ENCODE measurements around the gene VWA2.
A peak's percentile ranks its signal among the peaks of the same experiment; 100 is the strongest.

VWA2 gene

GRCh38 chr10:114243661-114244060, 4.6 kb downstream of the VWA2 start:
- Histone ChIP-seq H3K4me2 (no peak overlapping the region), H3K9ac (no peak overlapping the region), H3K4me3 (no peak overlapping the region), H3K9me3 (replicated peaks in 1 of 11) (peaks cover 4 to 13% (median 7%) of the 10 kb centered on the region in 11 experiments; a peak in 15 of 22 replicates), H4K20me1 (peaks cover 0 to 5% (median 0%) of the 10 kb centered on the region in 11 experiments; a peak in 2 of 22 replicates), H3K27ac (no peak overlapping the region), H3K4me1 (peaks cover 6 to 17% (median 9%) of the 10 kb centered on the region in 10 experiments; a peak in 16 of 20 replicates), H3K27me3 (peaks cover 31 to 50% (median 38%) of the 10 kb centered on the region in 11 experiments), H3K36me3 (no peaks in the 10 kb centered on the region)
- no peak for TF ChIP-seq Cebpa-rat (IDR thresholded peaks at IDR 0.05)

GRCh38 chr10:114244126-114244525, 5.1 kb downstream of the VWA2 start:
- no peak overlapping the region for H3K27ac ChIP-seq
- peaks cover 4 to 14% (median 8%) of the 10 kb centered on the region in 10 experiments; a peak in 16 of 20 replicates for H3K4me1 ChIP-seq
- H3K9ac ChIP-seq: no peak overlapping the region
- TF ChIP-seq Cebpa-rat (IDR thresholded peaks at IDR 0.05): no peak
- H3K27me3 ChIP-seq: peaks cover 26 to 46% (median 33%) of the 10 kb centered on the region in 11 experiments
- no peak overlapping the region for H3K4me3 ChIP-seq
- H3K9me3 ChIP-seq (replicated peaks in 1 of 11): peaks cover 4 to 12% (median 7%) of the 10 kb centered on the region in 11 experiments; a peak in 15 of 22 replicates
- no peaks in the 10 kb centered on the region for H3K36me3 ChIP-seq
- no peak overlapping the region for H3K4me2 ChIP-seq
- H4K20me1 ChIP-seq: peaks cover 0 to 2% (median 0%) of the 10 kb centered on the region in 11 experiments; a peak in 2 of 22 replicates

GRCh38 chr10:114245121-114245791, 6.2 kb downstream of the VWA2 start:
- Histone ChIP-seq H3K27ac (no peak overlapping the region), H3K36me3 (no peaks in the 10 kb centered on the region), H3K27me3 (peaks cover 15 to 34% (median 22%) of the 10 kb centered on the region in 11 experiments), H3K9ac (no peak overlapping the region), H4K20me1 (no peaks in the 10 kb centered on the region), H3K9me3 (replicated peaks in 1 of 11) (peaks cover 0 to under 1% (median 0%) of the 10 kb centered on the region in 11 experiments; a peak in 3 of 22 replicates), H3K4me1 (peaks cover 0 to 11% (median 7%) of the 10 kb centered on the region in 10 experiments; a peak in 9 of 20 replicates), H3K4me3 (no peak overlapping the region), H3K4me2 (peak overlapping the region in 7 of 11 experiments; percentile 0 to 49 (median 22); a peak in 12 of 22 replicates)
- no peak for TF ChIP-seq Cebpa-rat (IDR thresholded peaks at IDR 0.05)

- no peak for TF ChIP-seq Cebpa-rat (IDR thresholded peaks at IDR 0.05)
- no peaks in the 10 kb centered on the region for H3K36me3 ChIP-seq
These were observed 7.7 kb downstream of the VWA2 start for GRCh38 chr10:114246679-114247305.

GRCh38 chr10:114250236-114250635, 11.2 kb downstream of the VWA2 start:
- peaks cover 0 to 11% (median 0%) of the 10 kb centered on the region in 11 experiments; a peak in 4 of 22 replicates for H3K9me3 ChIP-seq (replicated peaks in 1 of 11)
- H3K9ac ChIP-seq: no peak overlapping the region
- TF ChIP-seq Cebpa-rat (IDR thresholded peaks at IDR 0.05): no peak
- no peak overlapping the region for H3K4me2 ChIP-seq
- H3K27me3 ChIP-seq: no peaks in the 10 kb centered on the region
- no peak overlapping the region for H3K27ac ChIP-seq
- H3K4me3 ChIP-seq: no peak overlapping the region
- H4K20me1 ChIP-seq: no peaks in the 10 kb centered on the region
- H3K36me3 ChIP-seq: no peaks in the 10 kb centered on the region
- peaks cover 0 to 22% (median 13%) of the 10 kb centered on the region in 10 experiments; a peak in 15 of 20 replicates for H3K4me1 ChIP-seq

More at GRCh38 chr10:114246679-114247305, 7.7 kb downstream of the VWA2 start:
- Histone ChIP-seq H3K27ac (no peak overlapping the region), H3K9me3 (replicated peaks in 1 of 11) (no peaks in the 10 kb centered on the region), H3K27me3 (peaks cover 0 to 19% (median 7%) of the 10 kb centered on the region in 11 experiments; a peak in 14 of 22 replicates), H3K4me3 (no peak overlapping the region), H4K20me1 (no peaks in the 10 kb centered on the region), H3K9ac (no peak overlapping the region), H3K4me2 (no peak overlapping the region), H3K4me1 (peaks cover 0 to 15% (median 7%) of the 10 kb centered on the region in 10 experiments; a peak in 9 of 20 replicates)

- H3K9ac ChIP-seq: no peak overlapping the region
- no peak overlapping the region for H3K4me3 ChIP-seq
- no peak overlapping the region for H3K4me2 ChIP-seq
- H3K4me1 ChIP-seq: peaks cover 0 to 24% (median 15%) of the 10 kb centered on the region in 10 experiments; a peak in 15 of 20 replicates
- H3K27ac ChIP-seq: no peak overlapping the region
- TF ChIP-seq Cebpa-rat (IDR thresholded peaks at IDR 0.05): no peak
- H4K20me1 ChIP-seq: no peaks in the 10 kb centered on the region
- H3K9me3 ChIP-seq (replicated peaks in 1 of 11): peaks cover 0 to 11% (median 0%) of the 10 kb centered on the region in 11 experiments; a peak in 4 of 22 replicates
- no peaks in the 10 kb centered on the region for H3K27me3 ChIP-seq
- no peaks in the 10 kb centered on the region for H3K36me3 ChIP-seq
These were observed 11.7 kb downstream of the VWA2 start for GRCh38 chr10:114250716-114251115.

- no peak for TF ChIP-seq Cebpa-rat (IDR thresholded peaks at IDR 0.05)
These were observed 13.0 kb downstream of the VWA2 start for GRCh38 chr10:114252092-114252491.

GRCh38 chr10:114252883-114253282, 13.8 kb downstream of the VWA2 start:
- Histone ChIP-seq H3K9ac (no peak overlapping the region), H3K4me3 (no peak overlapping the region), H3K27ac (no peak overlapping the region), H3K36me3 (no peaks in the 10 kb centered on the region), H3K9me3 (replicated peaks in 1 of 11) (peaks cover 0 to 11% (median 0%) of the 10 kb centered on the region in 11 experiments; a peak in 4 of 22 replicates), H3K4me1 (peaks cover 0 to 45% (median 30%) of the 10 kb centered on the region in 10 experiments; a peak in 15 of 20 replicates), H3K27me3 (no peaks in the 10 kb centered on the region), H3K4me2 (no peak overlapping the region), H4K20me1 (no peaks in the 10 kb centered on the region)
- TF ChIP-seq Cebpa-rat (IDR thresholded peaks at IDR 0.05): no peak

More at GRCh38 chr10:114252092-114252491, 13.0 kb downstream of the VWA2 start:
- Histone ChIP-seq H4K20me1 (no peaks in the 10 kb centered on the region), H3K4me2 (no peak overlapping the region), H3K27ac (no peak overlapping the region), H3K4me3 (no peak overlapping the region), H3K27me3 (no peaks in the 10 kb centered on the region), H3K9ac (no peak overlapping the region), H3K36me3 (no peaks in the 10 kb centered on the region), H3K9me3 (replicated peaks in 1 of 11) (peaks cover 0 to 11% (median 0%) of the 10 kb centered on the region in 11 experiments; a peak in 4 of 22 replicates), H3K4me1 (peaks cover 0 to 38% (median 24%) of the 10 kb centered on the region in 10 experiments; a peak in 15 of 20 replicates)

GRCh38 chr10:114255227-114255626, 16.2 kb downstream of the VWA2 start:
- H4K20me1 ChIP-seq: no peaks in the 10 kb centered on the region
- H3K9ac ChIP-seq: no peak overlapping the region
- no peak overlapping the region for H3K27ac ChIP-seq
- H3K4me1 ChIP-seq: peaks cover 0 to 57% (median 40%) of the 10 kb centered on the region in 10 experiments; a peak in 15 of 20 replicates
- H3K27me3 ChIP-seq: no peaks in the 10 kb centered on the region
- H3K4me2 ChIP-seq: peak overlapping the region in 9 of 11 experiments; percentile 5 to 81 (median 55); a peak in 17 of 22 replicates
- H3K36me3 ChIP-seq: no peaks in the 10 kb centered on the region
- H3K4me3 ChIP-seq: 0 out of 20 replicates have a peak overlapping the region, but pooled peaks of 1 of the 10 experiments have one; percentile 7
- TF ChIP-seq Cebpa-rat (IDR thresholded peaks at IDR 0.05): no peak
- H3K9me3 ChIP-seq (replicated peaks in 1 of 11): peaks cover 0 to 11% (median 0%) of the 10 kb centered on the region in 11 experiments; a peak in 5 of 22 replicates

All from BLaER1 treated with 17β-estradiol and CSF1 and Interleukin-3, amounts not matched to agents 10 nM and 100 nM (cell line).